Liver (tissue), 3 donors: Measurements from ENCODE around the gene ERI3.

Source experiments
- CTCF ChIP-seq: fragments of 150-350 bp; IDR thresholded peaks from 2 replicates; pipeline ENCODE4 v1.5.1; 2017; ENCODE audit warnings: improper control_type of control experiment, low read depth, low read length; ENCODE audit not compliant: missing input control
- EGR1 ChIP-seq, 2 donors: IDR thresholded peaks; 2 replicates each; pipeline ENCODE4 v1.6.1; 2016 to 2018; ENCODE audit warnings: antibody characterized with exemption in 2 of 2, low read depth in 2 of 2
- FOXA2 ChIP-seq: IDR thresholded peaks from 2 replicates; pipeline ENCODE4 v1.6.1; 2016; ENCODE audit warnings: antibody characterized with exemption
- JUND ChIP-seq, 2 donors: IDR thresholded peaks; 2 replicates each; pipeline ENCODE4 v1.6.1; 2016; ENCODE audit warnings: antibody characterized with exemption in 2 of 2
- RAD21 ChIP-seq, 2 donors: IDR thresholded peaks; 2 replicates each; pipeline ENCODE4 v1.6.1; 2016; ENCODE audit warnings: antibody characterized with exemption in 2 of 2, mild to moderate bottlenecking in 2 of 2
- REST ChIP-seq: IDR thresholded peaks from 2 replicates; pipeline ENCODE4 v1.6.1; 2016; ENCODE audit warnings: antibody characterized with exemption, mild to moderate bottlenecking
- SP1 ChIP-seq: IDR thresholded peaks from 2 replicates; pipeline ENCODE4 v1.6.1; 2018; ENCODE audit warnings: antibody characterized with exemption, mild to moderate bottlenecking
- TAF1 ChIP-seq: conservative IDR thresholded peaks from 2 replicates; pipeline ENCODE4 v1.6.1; 2016; ENCODE audit warnings: antibody characterized with exemption, mild to moderate bottlenecking
- ZBTB33 ChIP-seq: IDR thresholded peaks from 2 replicates; pipeline ENCODE4 v1.6.1; 2016; ENCODE audit warnings: antibody characterized with exemption
- donor health status: healthy.
- donor health status: healthy.

- TF ChIP-seq CTCF (no peak), ZBTB33 (no peak), TAF1 (no peak), EGR1 (IDR thresholded peaks at IDR 0.05; ENCODE audit: low read depth in 2 of 2) (no peak), JUND (IDR thresholded peaks at IDR 0.05) (no peak), SP1 (no peak), FOXA2 (no peak), RAD21 (IDR thresholded peaks at IDR 0.05) (no peak), REST (no peak)
These were observed 79.6 kb downstream of the ERI3 start for GRCh38 chr1:44275296-44275962.
